HCT116 (cell line): ENCODE measurements around the gene HNF4A. TPM values are rescaled to one million over a fixed set of nuclear protein-coding genes. Genes with fewer than 3 reads are reported as not detected.

Experiments used
- ATAC-seq: fragments of 200-7000 bp; cut with Tn5 transposase; 2 replicates; pipeline ENCODE4 v1.9.1; 2020; ENCODE audit warnings: mild to moderate bottlenecking, moderate library complexity
- BruUV-seq: library from RNA; stranded (reverse); fragments of 400-500 nt; replicated peaks from 2 replicates; lab custom pipeline; 2021; lab: Mats Ljungman, UMichigan
- CTCF ChIA-PET: fragments of 300-600 bp; sonication (Branson Sonifier 250); formaldehyde crosslinking; loops from one replicate; lab custom pipeline; 2021; ENCODE audit warnings: antibody characterized with exemption; lab: Charles Lee
- POLR2A ChIA-PET: fragments of 300-600, 350-600 bp; sonication (Branson Sonifier 250); formaldehyde crosslinking; loops from one replicate; lab custom pipeline; 2021; ENCODE audit warnings: antibody characterized with exemption; lab: Charles Lee
- RAD21 ChIA-PET, 2 experiments: fragments of 300-600 bp; sonication (Branson Sonifier 250); formaldehyde crosslinking; loops; one replicate each; lab custom pipeline; 2023; ENCODE audit warnings: low total read pairs in 2 of 2; ENCODE audit not compliant: uncharacterized antibody in 2 of 2, unreplicated experiment in 2 of 2, low non-redundant PET in 1 of 2; lab: Charles Lee
- DNase-seq: peaks from one replicate; pipeline ENCODE4 v3.0.0-alpha.2; 2010; ENCODE audit warnings: low read depth, low spot score
- H2AFZ ChIP-seq: fragments of 200-600 bp; shearing (Covaris generic), sonication (generic); 2 replicates; pipeline ENCODE4 v1.6.1; 2017; ENCODE audit warnings: low read depth, mixed run types, mixed read lengths, antibody characterized with exemption, low read length; ENCODE audit not compliant: poor library complexity, severe bottlenecking
- H3K27ac ChIP-seq: 2 replicates; pipeline ENCODE4 v1.5.1; 2012; ENCODE audit warnings: low read depth, low read length
- H3K27me3 ChIP-seq: fragments of 200-600 bp; sonication (generic); 2 replicates; pipeline ENCODE4 v1.6.1; 2016; ENCODE audit warnings: mixed run types, low read length, mixed read lengths; ENCODE audit not compliant: insufficient read depth
- H3K36me3 ChIP-seq, 2 experiments: fragments of 200-500 bp in 1 of 2; fragments of 200-600 bp in 1 of 2; sonication (Bioruptor generic) in 1 of 2; sonication (generic) in 1 of 2; 2 replicates each; pipeline versions ENCODE4 v1.5.1 to v1.6.1; 2014 to 2016; ENCODE audit warnings: low read length in 2 of 2, inconsistent platforms in 1 of 2, mixed read lengths in 1 of 2, mixed run types in 1 of 2; ENCODE audit not compliant: insufficient read depth in 2 of 2, control insufficient read depth in 1 of 2
- H3K4me1 ChIP-seq, 2 experiments: fragments of 200-600 bp in 1 of 2; sonication (generic) in 1 of 2; 2 replicates each; pipeline versions ENCODE4 v1.5.1 to v1.6.1; 2012 to 2017; ENCODE audit warnings: low read length in 2 of 2, inconsistent platforms in 1 of 2, mild to moderate bottlenecking in 1 of 2, mixed read lengths in 1 of 2, mixed run types in 1 of 2, moderate library complexity in 1 of 2; ENCODE audit not compliant: insufficient read depth in 2 of 2, control insufficient read depth in 1 of 2
- H3K4me2 ChIP-seq: fragments of 200-600 bp; sonication (generic); 2 replicates; pipeline ENCODE4 v1.6.1; 2017; ENCODE audit warnings: mixed run types, low read length, mixed read lengths
- H3K4me3 ChIP-seq, 2 experiments: fragments of 200-600 bp in 1 of 2; sonication (generic) in 1 of 2; replicated peaks in 1 of 2; 2 replicates each; pipeline ENCODE4 v1.5.1; 2011 to 2016; ENCODE audit warnings: low read length in 2 of 2, control low read depth in 1 of 2, low read depth in 1 of 2, mild to moderate bottlenecking in 1 of 2, mixed read lengths in 1 of 2, mixed run types in 1 of 2
- H3K79me2 ChIP-seq: fragments of 200-600 bp; sonication (generic); 2 replicates; pipeline ENCODE4 v1.6.1; 2017; ENCODE audit warnings: mild to moderate bottlenecking, mixed run types, low read length, moderate library complexity, mixed read lengths; ENCODE audit not compliant: insufficient read depth
- H3K9ac ChIP-seq: fragments of 200-600 bp; sonication (generic); 2 replicates; pipeline ENCODE4 v1.6.1; 2016; ENCODE audit warnings: low read length, mixed read lengths
- H3K9me2 ChIP-seq: fragments of 200-600 bp; sonication (generic), shearing (Covaris generic); 2 replicates; pipeline ENCODE4 v1.6.1; 2017; ENCODE audit warnings: mixed run types, mild to moderate bottlenecking, moderate library complexity; ENCODE audit not compliant: insufficient read depth
- H3K9me3 ChIP-seq, 2 experiments: fragments of 200-500 bp in 1 of 2; fragments of 200-600 bp in 1 of 2; sonication (Bioruptor generic) in 1 of 2; sonication (generic) in 1 of 2; 2 replicates each; pipeline ENCODE4 v1.6.1; 2014 to 2017; ENCODE audit warnings: low read length in 2 of 2, mixed read lengths in 2 of 2, inconsistent platforms in 1 of 2, low read depth in 1 of 2, mild to moderate bottlenecking in 1 of 2, mixed run types in 1 of 2, moderate library complexity in 1 of 2; ENCODE audit not compliant: control insufficient read depth in 1 of 2, insufficient read depth in 1 of 2
- H4K20me1 ChIP-seq: fragments of 200-600 bp; sonication (generic), shearing (Covaris generic); 2 replicates; pipeline ENCODE4 v1.6.1; 2017; ENCODE audit warnings: mixed run types, mild to moderate bottlenecking, moderate library complexity; ENCODE audit not compliant: insufficient read depth
- CBX3 ChIP-seq: IDR thresholded peaks from 2 replicates; pipeline ENCODE4 v1.6.1; 2012; ENCODE audit warnings: low read depth
- CEBPB ChIP-seq: IDR thresholded peaks from 2 replicates; pipeline ENCODE4 v1.6.1; 2012; ENCODE audit warnings: low read depth
- EGR1 ChIP-seq: IDR thresholded peaks from 2 replicates; pipeline ENCODE4 v1.6.1; 2012; ENCODE audit warnings: low read depth
- ELF1 ChIP-seq: IDR thresholded peaks from 2 replicates; pipeline ENCODE4 v1.6.1; 2012; ENCODE audit warnings: low read depth, borderline replicate concordance
- EZH2phosphoT487 ChIP-seq: fragments of 200-600 bp; IDR thresholded peaks from 2 replicates; pipeline ENCODE4 v1.6.1; 2018; ENCODE audit warnings: antibody characterized with exemption, borderline replicate concordance
- FOSL1 ChIP-seq: IDR thresholded peaks from 2 replicates; pipeline ENCODE4 v1.6.1; 2012; ENCODE audit warnings: low read depth
- JUND ChIP-seq: IDR thresholded peaks from 2 replicates; pipeline ENCODE4 v1.6.1; 2012
- POLR2A ChIP-seq: IDR thresholded peaks from 2 replicates; pipeline ENCODE4 v1.7.0; 2011; ENCODE audit warnings: borderline replicate concordance; ENCODE audit not compliant: insufficient read depth, insufficient read length; ENCODE audit errors: extremely low read depth
- SIN3A ChIP-seq: IDR thresholded peaks from 2 replicates; pipeline ENCODE4 v1.6.1; 2012; ENCODE audit warnings: low read depth
- SRF ChIP-seq: IDR thresholded peaks from 2 replicates; pipeline ENCODE4 v1.6.1; 2012; ENCODE audit warnings: low read depth
- TCF7L2 ChIP-seq: IDR thresholded peaks from 2 replicates; pipeline ENCODE4 v1.7.0; 2011; ENCODE audit warnings: borderline replicate concordance, inconsistent platforms; ENCODE audit not compliant: insufficient read depth, insufficient read length; ENCODE audit errors: extremely low read depth
- ZBTB33 ChIP-seq: IDR thresholded peaks from 2 replicates; pipeline ENCODE4 v1.6.1; 2011; ENCODE audit warnings: mild to moderate bottlenecking, low read length, moderate library complexity; ENCODE audit not compliant: insufficient replicate concordance; ENCODE audit errors: extremely low read depth
- ZNF274 ChIP-seq: fragments of 200-500 bp; sonication (Bioruptor generic); IDR thresholded peaks from 2 replicates; pipeline ENCODE4 v1.6.1; 2014; ENCODE audit warnings: mild to moderate bottlenecking, low read depth, low read length, inconsistent platforms
- intact Hi-C: fragments of 100-400 bp; cut with micrococcal nuclease; formaldehyde crosslinking; loops from 2 replicates; pipeline ENCODE4 v1.10.0; 2022
- total RNA-seq: library from RNA; stranded (reverse); gene quantifications from one replicate; pipeline ENCODE4 v1.2.1, GENCODE V29; 2021; ENCODE audit not compliant: unreplicated experiment
- TF ChIP-seq, protein P1 (sequence below): IDR thresholded peaks from 2 replicates; pipeline ENCODE4 v1.6.1; 2012
- TF ChIP-seq, protein P2 (sequence below): IDR thresholded peaks from 2 replicates; pipeline ENCODE4 v1.6.1; 2012
- TF ChIP-seq, protein P3 (sequence below), 3 experiments: fragments of 200-600 bp in 1 of 3; sonication (generic) in 1 of 3; IDR thresholded peaks in 2 of 3; conservative IDR thresholded peaks in 1 of 3; 2 replicates each; pipeline ENCODE4 v1.5.1; 2012 to 2017; ENCODE audit warnings: low read depth in 2 of 3, low read length in 2 of 3, antibody characterized with exemption in 1 of 3, borderline replicate concordance in 1 of 3, control low read depth in 1 of 3, mild to moderate bottlenecking in 1 of 3, mixed read lengths in 1 of 3, mixed run types in 1 of 3, moderate library complexity in 1 of 3; ENCODE audit not compliant: insufficient read depth in 1 of 3

The HNF4A gene
- total RNA-seq, 1 experiment from 2014 or later, result 7.4 TPM

DNA sequence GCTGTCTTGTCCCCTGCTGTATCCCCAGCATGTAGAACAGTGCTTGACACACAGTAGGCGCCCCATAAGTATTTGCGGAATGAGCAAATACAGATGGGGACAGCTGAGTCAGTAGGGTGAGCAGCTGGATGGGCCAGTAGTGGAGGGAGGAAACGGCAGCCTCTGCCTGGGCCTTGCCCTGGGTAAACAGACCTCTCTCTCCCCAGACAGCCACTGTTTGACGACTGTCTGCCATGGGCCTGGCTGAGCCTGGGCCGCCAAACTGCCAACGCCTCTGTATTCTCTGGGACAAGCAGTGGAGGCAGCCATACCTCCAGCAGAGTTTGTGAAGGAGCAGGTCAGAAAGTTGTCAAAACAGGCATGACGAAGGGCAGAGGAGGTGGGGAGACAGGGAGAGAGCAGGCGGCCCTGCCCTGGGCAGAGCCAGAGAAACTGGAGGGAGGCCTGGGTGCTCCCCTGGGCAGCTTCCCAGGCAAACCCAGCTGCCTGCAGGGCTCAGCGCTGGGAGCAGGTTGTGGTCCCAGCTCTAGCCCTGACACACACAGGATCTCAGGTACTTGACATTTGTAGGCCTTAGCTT, 15.2 kb downstream of the HNF4A start:
- no peaks in the 10 kb centered on the region for H3K9me3 ChIP-seq
- TF ChIP-seq TCF7L2, result no peak
- TF ChIP-seq CEBPB, result no peak
- TF ChIP-seq SIN3A, result no peak
- no peak for TF ChIP-seq POLR2A
- TF ChIP-seq EZH2phosphoT487, result no peak
- TF ChIP-seq ELF1, result no peak
- no peak for TF ChIP-seq JUND
- POLR2A ChIA-PET, result no interaction called here
- BruUV-seq, result no TSS peak
- H3K27me3 ChIP-seq, result no peaks in the 10 kb centered on the region
- H3K4me3 ChIP-seq, result no peak overlapping the region
- H3K36me3 ChIP-seq, result no peaks in the 10 kb centered on the region
- no peaks in the 10 kb centered on the region for H3K79me2 ChIP-seq
- ATAC-seq, result no peak
- no peak overlapping the region for H3K4me2 ChIP-seq
- no peaks in the 10 kb centered on the region for H3K9me2 ChIP-seq
- CTCF ChIA-PET, result interaction anchor here (1.2 kb wide), 1 partner anchor 14 kb away, joined by 6 read pairs; no protein-coding TSS in a partner anchor
- intact Hi-C loops, result no loop called here
- H3K4me1 ChIP-seq, result no peaks in the 10 kb centered on the region
- no peak overlapping the region for H3K27ac ChIP-seq
- H3K9ac ChIP-seq, result no peak overlapping the region
- DNase-seq, result no peak
- RAD21 ChIA-PET, result no interaction called here
- no peaks in the 10 kb centered on the region for H4K20me1 ChIP-seq
- no peak overlapping the region for H2AFZ ChIP-seq

GRCh38 chr20:44382641-44383040, 27.1 kb downstream of the HNF4A start:
- no peak overlapping the region for H3K9ac ChIP-seq
- no peaks in the 10 kb centered on the region for H3K9me2 ChIP-seq
- no peak overlapping the region for H3K4me2 ChIP-seq
- RAD21 ChIA-PET, result no interaction called here
- no peak for ATAC-seq
- no peaks in the 10 kb centered on the region for H4K20me1 ChIP-seq
- H3K79me2 ChIP-seq, result no peaks in the 10 kb centered on the region
- H3K27me3 ChIP-seq, result no peaks in the 10 kb centered on the region
- H2AFZ ChIP-seq, result no peak overlapping the region
- BruUV-seq, result no TSS peak
- CTCF ChIA-PET, result interaction anchor here (0.7 to 6.8 kb wide), 3 partner anchors 68 to 193 kb away, joined by 3 to 114 read pairs (median 3); no protein-coding TSS in a partner anchor
- H3K36me3 ChIP-seq, result no peaks in the 10 kb centered on the region
- H3K27ac ChIP-seq, result no peak overlapping the region
- no peak overlapping the region for H3K4me3 ChIP-seq
- no peak for DNase-seq
- intact Hi-C loops, result no loop called here
- no peaks in the 10 kb centered on the region for H3K9me3 ChIP-seq
- peaks cover 0 to 9% of the 10 kb centered on the region in 2 experiments; a peak in 2 of 4 replicates for H3K4me1 ChIP-seq
- POLR2A ChIA-PET, result no interaction called here
- TF ChIP-seq POLR2A, result no peak
- no peak for TF ChIP-seq JUND
- TF ChIP-seq, protein P1, sequence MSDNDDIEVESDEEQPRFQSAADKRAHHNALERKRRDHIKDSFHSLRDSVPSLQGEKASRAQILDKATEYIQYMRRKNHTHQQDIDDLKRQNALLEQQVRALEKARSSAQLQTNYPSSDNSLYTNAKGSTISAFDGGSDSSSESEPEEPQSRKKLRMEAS, result no peak
- TF ChIP-seq SRF, result no peak
- no peak for TF ChIP-seq CBX3
- TF ChIP-seq ZNF274, result no peak
- no peak for TF ChIP-seq TCF7L2
- TF ChIP-seq, protein P2, sequence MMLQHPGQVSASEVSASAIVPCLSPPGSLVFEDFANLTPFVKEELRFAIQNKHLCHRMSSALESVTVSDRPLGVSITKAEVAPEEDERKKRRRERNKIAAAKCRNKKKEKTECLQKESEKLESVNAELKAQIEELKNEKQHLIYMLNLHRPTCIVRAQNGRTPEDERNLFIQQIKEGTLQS, result no peak
- no peak for TF ChIP-seq ZBTB33
- no peak for TF ChIP-seq SIN3A
- no peak for TF ChIP-seq FOSL1
- TF ChIP-seq, protein P3, sequence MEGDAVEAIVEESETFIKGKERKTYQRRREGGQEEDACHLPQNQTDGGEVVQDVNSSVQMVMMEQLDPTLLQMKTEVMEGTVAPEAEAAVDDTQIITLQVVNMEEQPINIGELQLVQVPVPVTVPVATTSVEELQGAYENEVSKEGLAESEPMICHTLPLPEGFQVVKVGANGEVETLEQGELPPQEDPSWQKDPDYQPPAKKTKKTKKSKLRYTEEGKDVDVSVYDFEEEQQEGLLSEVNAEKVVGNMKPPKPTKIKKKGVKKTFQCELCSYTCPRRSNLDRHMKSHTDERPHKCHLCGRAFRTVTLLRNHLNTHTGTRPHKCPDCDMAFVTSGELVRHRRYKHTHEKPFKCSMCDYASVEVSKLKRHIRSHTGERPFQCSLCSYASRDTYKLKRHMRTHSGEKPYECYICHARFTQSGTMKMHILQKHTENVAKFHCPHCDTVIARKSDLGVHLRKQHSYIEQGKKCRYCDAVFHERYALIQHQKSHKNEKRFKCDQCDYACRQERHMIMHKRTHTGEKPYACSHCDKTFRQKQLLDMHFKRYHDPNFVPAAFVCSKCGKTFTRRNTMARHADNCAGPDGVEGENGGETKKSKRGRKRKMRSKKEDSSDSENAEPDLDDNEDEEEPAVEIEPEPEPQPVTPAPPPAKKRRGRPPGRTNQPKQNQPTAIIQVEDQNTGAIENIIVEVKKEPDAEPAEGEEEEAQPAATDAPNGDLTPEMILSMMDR (IDR thresholded peaks at IDR 0.05 in 2 of 3, conservative IDR thresholded peaks at IDR 0.05 in 1 of 3; ENCODE audit: borderline replicate concordance in 1 of 3, insufficient read depth in 1 of 3, low read depth in 2 of 3, low read length in 2 of 3), result no peak
- no peak for TF ChIP-seq EGR1
- TF ChIP-seq EZH2phosphoT487, result no peak
